Spleen (tissue), 11 donors: ENCODE measurements around the gene NTN1. TPM values are rescaled to one million over a fixed set of nuclear protein-coding genes. Genes with fewer than 3 reads are reported as not detected.
A peak's percentile ranks its signal among the peaks of the same experiment; 100 is the strongest.

Source experiments
- DNase-seq: peaks from one replicate; pipeline ENCODE4 v3.0.0-alpha.2; 2020
- H3K27ac ChIP-seq, 8 donors: fragments of 200-600 bp; sonication (generic) in 7 of 8; 1 replicate in 4 of 8; 2 replicates in 4 of 8; pipeline versions ENCODE4 v1.5.0 to v1.8.0; 2016 to 2021; ENCODE audit warnings: inconsistent platforms in 4 of 8, mild to moderate bottlenecking in 4 of 8, moderate library complexity in 1 of 8
- H3K27me3 ChIP-seq, 7 donors: fragments of 200-600 bp; sonication (generic) in 6 of 7; replicated peaks in 1 of 7; 1 replicate in 4 of 7; 2 replicates in 3 of 7; pipeline versions ENCODE4 v1.5.0 to v1.8.0; 2016 to 2021; ENCODE audit warnings: inconsistent platforms in 3 of 7, mild to moderate bottlenecking in 1 of 7
- H3K36me3 ChIP-seq, 6 donors: fragments of 200-600 bp; sonication (generic) in 5 of 6; 1 replicate in 4 of 6; 2 replicates in 2 of 6; pipeline versions ENCODE4 v1.5.0 to v1.8.0; 2016 to 2021; ENCODE audit warnings: inconsistent platforms in 2 of 6
- H3K4me1 ChIP-seq, 6 donors: fragments of 200-600 bp; sonication (generic) in 5 of 6; 1 replicate in 3 of 6; 2 replicates in 3 of 6; pipeline versions ENCODE4 v1.5.0 to v1.8.0; 2016 to 2021; ENCODE audit warnings: inconsistent platforms in 3 of 6
- H3K4me3 ChIP-seq, 8 donors: fragments of 200-600 bp; sonication (generic) in 7 of 8; 1 replicate in 4 of 8; 2 replicates in 4 of 8; pipeline versions ENCODE4 v1.5.0 to v1.8.0; 2016 to 2021; ENCODE audit warnings: inconsistent platforms in 4 of 8, mild to moderate bottlenecking in 4 of 8, moderate library complexity in 2 of 8
- H3K9me3 ChIP-seq, 8 donors: fragments of 200-600 bp; sonication (generic) in 7 of 8; 1 replicate in 4 of 8; 2 replicates in 4 of 8; pipeline versions ENCODE4 v1.5.0 to v1.8.0; 2016 to 2021; ENCODE audit warnings: inconsistent platforms in 4 of 8
- POLR2A ChIP-seq, 3 donors: fragments of 450-650 bp; IDR thresholded peaks; one replicate each; pipeline ENCODE4 v1.5.1; 2017; ENCODE audit warnings: antibody characterized with exemption in 3 of 3, mild to moderate bottlenecking in 1 of 3
- POLR2AphosphoS5 ChIP-seq, 3 donors: sonication (generic); formaldehyde crosslinking; IDR thresholded peaks; one replicate each; pipeline ENCODE4 v1.5.1; 2017; ENCODE audit warnings: antibody characterized with exemption in 3 of 3
- WGBS, 5 donors: extraction: QIAGEN DNeasy Blood & Tissue Kit in 3 of 5; methylation state at CpG; one replicate each; pipeline versions ENCODE4 v1.1.5 to v1.1.7; 2013 to 2018; 5-methylcytosine and 5-hydroxymethylcytosine counted together
- intact Hi-C: fragments of 100-400 bp; cut with DNase I; formaldehyde crosslinking; loops from one replicate; pipeline ENCODE4 v1.15.0; 2023; ENCODE audit warnings: low total_unique reads
- polyA plus RNA-seq, 3 donors: library from polyadenylated mRNA; stranded (reverse); fragments of 200-250 nt; gene quantifications; one replicate each; pipeline ENCODE4 v1.2.1, GENCODE V29; 2013
- total RNA-seq, 7 donors: library from RNA; depleted of rRNA in 3 of 7; stranded (reverse); fragments of >200 nt in 3 of 7; fragmentation: NEBNext Ultra II Directional in 4 of 7; extraction: Animal tissue kit (Norgen Biotek cat#: 25700) in 4 of 7; gene quantifications; one replicate each; pipeline versions ENCODE4 v1.1.0 to v1.2.1, GENCODE V29; 2016 to 2021
- TF ChIP-seq, protein P1 (sequence below), 11 experiments: fragments of 200-600 bp in 7 of 11; fragments of 450-650 bp in 4 of 11; sonication (generic) in 4 of 11; IDR thresholded peaks in 8 of 11; conservative IDR thresholded peaks in 3 of 11; 1 replicate in 7 of 11; 2 replicates in 4 of 11; pipeline versions ENCODE4 v1.4.0 to v1.8.0; 2016 to 2021; ENCODE audit warnings: antibody characterized with exemption in 11 of 11, inconsistent platforms in 4 of 11, mild to moderate bottlenecking in 1 of 11
- donor health status: healthy with polysubstance abuse.
- donor health status: DM: no; HTN: no; CAD: no; lungs with moderate emphysema.
- donor health status: DM: no; HTN: no; CAD: no.
- donor health status: Bipolar disorder and iron deficiency.
- donor health status: healthy.
- donor health status: DM: no; HTN: no; CAD: no.
- donor health status: DM: yes; HTN: yes; CAD: no.

Gene NTN1
- total and polyA plus RNA-seq, 10 donors = 0.07 to 0.43 (median 0.23) TPM; not detected in 2

DNA sequence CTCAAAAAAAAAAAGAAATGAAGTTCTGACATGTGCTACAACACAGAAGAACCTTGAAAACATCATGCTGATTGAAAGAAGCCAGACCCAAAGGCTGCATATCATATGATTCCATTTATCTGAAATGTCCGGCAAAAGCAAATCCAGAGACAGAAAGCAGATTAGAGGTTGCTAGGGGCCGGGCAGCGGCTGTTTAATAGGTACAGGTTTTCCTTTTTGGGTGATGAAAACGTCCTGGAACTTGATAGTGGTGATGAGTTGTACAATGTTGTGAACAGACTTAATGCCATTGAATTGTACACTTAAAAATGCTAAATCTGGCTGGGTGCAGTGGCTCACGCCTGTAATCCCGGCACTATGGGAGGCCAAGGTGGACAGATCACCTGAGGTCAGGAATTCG, 166.5 kb downstream of the NTN1 start:
- H3K9me3 ChIP-seq = no peaks in the 10 kb centered on the region
- no peaks in the 10 kb centered on the region for H3K4me1 ChIP-seq
- no peaks in the 10 kb centered on the region for H3K36me3 ChIP-seq
- H3K4me3 ChIP-seq = no peak overlapping the region
- H3K27me3 ChIP-seq = peaks cover 0 to 37% (median 0%) of the 10 kb centered on the region in 7 donors
- DNase-seq = no peak
- TF ChIP-seq POLR2AphosphoS5 (IDR thresholded peaks at IDR 0.05) (no peak), POLR2A (IDR thresholded peaks at IDR 0.05) (no peak)
- TF ChIP-seq, protein P1, sequence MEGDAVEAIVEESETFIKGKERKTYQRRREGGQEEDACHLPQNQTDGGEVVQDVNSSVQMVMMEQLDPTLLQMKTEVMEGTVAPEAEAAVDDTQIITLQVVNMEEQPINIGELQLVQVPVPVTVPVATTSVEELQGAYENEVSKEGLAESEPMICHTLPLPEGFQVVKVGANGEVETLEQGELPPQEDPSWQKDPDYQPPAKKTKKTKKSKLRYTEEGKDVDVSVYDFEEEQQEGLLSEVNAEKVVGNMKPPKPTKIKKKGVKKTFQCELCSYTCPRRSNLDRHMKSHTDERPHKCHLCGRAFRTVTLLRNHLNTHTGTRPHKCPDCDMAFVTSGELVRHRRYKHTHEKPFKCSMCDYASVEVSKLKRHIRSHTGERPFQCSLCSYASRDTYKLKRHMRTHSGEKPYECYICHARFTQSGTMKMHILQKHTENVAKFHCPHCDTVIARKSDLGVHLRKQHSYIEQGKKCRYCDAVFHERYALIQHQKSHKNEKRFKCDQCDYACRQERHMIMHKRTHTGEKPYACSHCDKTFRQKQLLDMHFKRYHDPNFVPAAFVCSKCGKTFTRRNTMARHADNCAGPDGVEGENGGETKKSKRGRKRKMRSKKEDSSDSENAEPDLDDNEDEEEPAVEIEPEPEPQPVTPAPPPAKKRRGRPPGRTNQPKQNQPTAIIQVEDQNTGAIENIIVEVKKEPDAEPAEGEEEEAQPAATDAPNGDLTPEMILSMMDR (IDR thresholded peaks at IDR 0.05 in 8 of 11, conservative IDR thresholded peaks at IDR 0.05 in 3 of 11) = no peak
- WGBS, 5 donors = 76 to 88% (median 84%) methylated on average over 7 of the region's 7 CpGs
- no peak overlapping the region for H3K27ac ChIP-seq
- intact Hi-C loops = no loop called here

DNA sequence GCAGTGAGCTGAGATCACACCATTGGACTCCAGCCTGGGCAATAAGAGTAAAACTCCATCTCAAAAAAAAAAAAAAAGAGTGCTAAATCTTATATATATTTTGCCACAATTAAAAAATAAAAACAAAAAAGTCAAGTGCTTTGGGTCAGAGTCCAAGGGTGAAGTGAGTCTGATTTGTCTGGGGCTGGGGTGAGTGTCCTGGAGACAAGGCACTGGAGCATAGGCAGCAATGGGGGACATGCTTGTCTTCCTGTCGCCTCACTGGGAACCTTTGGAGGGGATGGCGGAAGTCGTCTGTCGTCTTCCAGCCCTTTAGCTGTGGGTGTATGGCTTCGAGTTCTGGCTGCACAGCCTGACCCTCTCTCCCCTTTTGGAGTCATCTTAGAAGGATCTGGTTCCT, 167.1 kb downstream of the NTN1 start:
- TF ChIP-seq POLR2A (IDR thresholded peaks at IDR 0.05) = no peak
- no peak for TF ChIP-seq POLR2AphosphoS5 (IDR thresholded peaks at IDR 0.05)
- TF ChIP-seq, protein P1 (IDR thresholded peaks at IDR 0.05 in 8 of 11, conservative IDR thresholded peaks at IDR 0.05 in 3 of 11) = no peak
- Histone ChIP-seq H3K4me1 (no peaks in the 10 kb centered on the region), H3K4me3 (no peak overlapping the region), H3K36me3 (no peaks in the 10 kb centered on the region), H3K9me3 (no peaks in the 10 kb centered on the region), H3K27me3 (peaks cover 0 to 37% (median 0%) of the 10 kb centered on the region in 7 donors), H3K27ac (no peak overlapping the region)
- intact Hi-C loops = no loop called here
- 70 to 84% (median 79%) methylated on average over 5 of the region's 5 CpGs for WGBS, 5 donors
- DNase-seq = no peak

DNA sequence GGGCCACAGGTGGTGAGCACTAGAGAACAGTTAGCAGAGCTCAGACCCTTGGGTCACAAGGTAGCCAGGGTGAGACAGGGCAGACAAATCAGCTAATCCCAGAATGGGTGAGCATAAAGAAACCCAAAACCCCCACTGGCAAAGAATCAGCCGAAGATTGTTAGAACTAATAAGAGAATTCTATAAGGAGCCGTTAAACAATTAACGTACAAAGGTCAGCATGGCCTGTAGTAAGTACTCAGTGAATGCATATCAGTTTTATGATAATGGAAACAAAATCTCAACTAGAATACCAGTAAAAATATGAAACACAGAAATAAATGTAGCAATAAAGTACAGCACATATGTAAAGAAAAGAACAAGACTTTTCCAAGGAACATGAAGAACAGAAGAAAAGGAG, 168.6 kb downstream of the NTN1 start:
- no peak for TF ChIP-seq POLR2A (IDR thresholded peaks at IDR 0.05)
- no peak for TF ChIP-seq POLR2AphosphoS5 (IDR thresholded peaks at IDR 0.05)
- TF ChIP-seq, protein P1 (IDR thresholded peaks at IDR 0.05 in 8 of 11, conservative IDR thresholded peaks at IDR 0.05 in 3 of 11) = no peak
- Histone ChIP-seq H3K27me3 (peaks cover 0 to 31% (median 0%) of the 10 kb centered on the region in 7 donors), H3K4me1 (no peaks in the 10 kb centered on the region), H3K9me3 (no peaks in the 10 kb centered on the region), H3K27ac (no peak overlapping the region), H3K36me3 (no peaks in the 10 kb centered on the region), H3K4me3 (no peak overlapping the region)
- intact Hi-C loops = no loop called here
- 88 to 98% (median 93%) methylated on average over 3 of the region's 3 CpGs for WGBS, 5 donors
- no peak for DNase-seq

DNA sequence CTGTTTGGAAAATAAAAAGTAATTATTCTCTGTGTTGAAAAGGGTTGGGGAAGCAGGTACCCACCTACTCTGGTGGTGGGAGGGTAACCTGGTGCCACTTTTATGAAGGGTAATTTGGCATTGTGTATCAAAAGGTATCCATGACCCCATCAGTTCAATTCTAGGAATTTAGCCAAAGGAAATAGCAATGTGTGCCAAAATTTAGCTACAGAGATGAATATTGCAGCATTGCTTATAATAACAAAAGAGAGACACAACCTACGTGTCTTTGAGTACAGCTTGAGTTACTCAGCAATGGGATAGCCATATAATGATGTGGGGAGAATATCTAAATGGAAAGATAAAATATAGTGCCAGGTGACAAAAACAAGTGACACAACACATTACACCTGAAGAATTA, 170.7 kb downstream of the NTN1 start:
- H3K9me3 ChIP-seq = no peaks in the 10 kb centered on the region
- DNase-seq = no peak
- no peak overlapping the region for H3K27ac ChIP-seq
- peaks cover 0 to 14% (median 0%) of the 10 kb centered on the region in 7 donors for H3K27me3 ChIP-seq
- H3K4me1 ChIP-seq = no peaks in the 10 kb centered on the region
- WGBS, 5 donors = 47 to 74% (median 67%) methylated on average over 1 of the region's 1 CpG
- no peak for TF ChIP-seq POLR2A (IDR thresholded peaks at IDR 0.05)
- intact Hi-C loops = no loop called here
- H3K4me3 ChIP-seq = no peak overlapping the region
- H3K36me3 ChIP-seq = no peaks in the 10 kb centered on the region

DNA sequence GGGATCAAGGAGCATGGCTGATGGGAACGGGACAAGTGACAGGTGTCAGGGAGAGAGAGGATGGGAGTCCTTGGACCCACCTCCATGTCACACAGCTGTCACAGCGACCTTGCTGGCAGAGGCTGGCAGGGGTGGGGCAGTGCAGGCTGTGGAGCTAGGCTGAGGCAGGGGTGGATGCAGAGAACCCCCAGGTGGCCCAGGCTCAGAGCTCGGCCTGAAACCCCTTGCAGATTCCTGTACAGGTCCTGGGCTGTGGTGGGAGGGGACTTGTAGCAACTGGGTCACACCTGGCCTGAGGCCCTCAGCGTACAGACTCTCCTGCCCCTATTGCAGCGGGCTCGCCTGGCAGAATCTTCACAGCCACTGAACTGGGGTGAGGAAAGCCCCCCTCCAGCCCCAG, 174.1 kb downstream of the NTN1 start:
- Histone ChIP-seq H3K27me3 (peaks cover 0 to 4% (median 0%) of the 10 kb centered on the region in 7 donors), H3K4me1 (peaks cover 0 to under 1% (median 0%) of the 10 kb centered on the region in 6 donors), H3K9me3 (peaks cover 0 to 5% (median 0%) of the 10 kb centered on the region in 8 donors), H3K4me3 (no peak overlapping the region), H3K27ac (no peak overlapping the region), H3K36me3 (no peaks in the 10 kb centered on the region)
- intact Hi-C loops = no loop called here
- 79 to 93% (median 89%) methylated on average over 6 of the region's 6 CpGs for WGBS, 5 donors
- no peak for TF ChIP-seq POLR2A (IDR thresholded peaks at IDR 0.05)
- TF ChIP-seq, protein P1 (IDR thresholded peaks at IDR 0.05 in 8 of 11, conservative IDR thresholded peaks at IDR 0.05 in 3 of 11) = no peak
- TF ChIP-seq POLR2AphosphoS5 (IDR thresholded peaks at IDR 0.05) = no peak
- peak; percentile 45 for DNase-seq
